Activated CD4-positive, alpha-beta memory T cell treated with anti-CD3 and anti-CD28 coated beads, Interleukin-2, amount 10 ng/mL, durations not matched to agents 7 days and 5 days (primary cell): ENCODE measurements around the gene EXOSC2. TPM values are rescaled to one million over a fixed set of nuclear protein-coding genes. Genes with fewer than 3 reads are reported as not detected.

Experiments
- CTCF ChIA-PET: fragments of 350-600 bp; sonication (Branson Sonifier 250); formaldehyde crosslinking; loops from one replicate; lab custom pipeline; 2021; ENCODE audit warnings: antibody characterized with exemption, inconsistent platforms; lab: Charles Lee
- POLR2A ChIA-PET: fragments of 350-600 bp; sonication (Branson Sonifier 250); formaldehyde crosslinking; loops from one replicate; lab custom pipeline; 2021; ENCODE audit warnings: antibody characterized with exemption; lab: Charles Lee
- DNase-seq: peaks from one replicate; pipeline ENCODE4 v3.0.0-alpha.2; 2020
- H3K27ac Mint-ChIP-seq: one replicate; pipeline ENCODE4 v1.8.0; 2021; ENCODE audit warnings: mild to moderate bottlenecking, mixed read lengths
- H3K27me3 Mint-ChIP-seq: one replicate; pipeline ENCODE4 v1.8.0; 2021; ENCODE audit warnings: mixed read lengths
- H3K36me3 Mint-ChIP-seq: one replicate; pipeline ENCODE4 v1.8.0; 2021; ENCODE audit warnings: low read depth, mixed read lengths
- H3K4me1 Mint-ChIP-seq: one replicate; pipeline ENCODE4 v1.8.0; 2021; ENCODE audit warnings: mixed read lengths
- H3K4me3 Mint-ChIP-seq: one replicate; pipeline ENCODE4 v1.8.0; 2021; ENCODE audit warnings: mild to moderate bottlenecking, mixed read lengths
- H3K9me3 Mint-ChIP-seq: one replicate; pipeline ENCODE4 v1.8.0; 2021; ENCODE audit warnings: mixed read lengths
- total RNA-seq, 2 experiments: library from RNA; stranded (reverse); gene quantifications; one replicate each; pipeline ENCODE4 v1.2.3, GENCODE V29; 2021

The EXOSC2 gene
- total RNA-seq, 2 experiments from 2014 or later = 45.2 to 48.7 TPM

- no peak overlapping the region for H3K4me3 Mint-ChIP-seq
- ChIA-PET CTCF (interaction anchor here (0.7 to 1.4 kb wide), 2 partner anchors 11 to 232 kb away, joined by 3 to 9 read pairs; no protein-coding TSS in a partner anchor), POLR2A (interaction anchor here (1.2 kb wide), 1 partner anchor 303 kb away, joined by 3 read pairs; no protein-coding TSS in a partner anchor)
- peaks cover 40% of the 10 kb centered on the region for H3K4me1 Mint-ChIP-seq
- no peak overlapping the region for H3K27ac Mint-ChIP-seq
- H3K27me3 Mint-ChIP-seq = peaks cover 3% of the 10 kb centered on the region
- H3K36me3 Mint-ChIP-seq = peaks cover 8% of the 10 kb centered on the region
- no peak for DNase-seq
- H3K9me3 Mint-ChIP-seq = peaks cover 6% of the 10 kb centered on the region
Measured at GRCh38 chr9:130689937-130690700, 3.5 kb upstream of the EXOSC2 start.

- DNase-seq = no peak
- peaks cover 3% of the 10 kb centered on the region for H3K27me3 Mint-ChIP-seq
- peaks cover 6% of the 10 kb centered on the region for H3K9me3 Mint-ChIP-seq
- peak overlapping the region; percentile 89 for H3K4me3 Mint-ChIP-seq
- ChIA-PET CTCF (interaction anchor here (0.6 to 2.9 kb wide), 6 partner anchors 8 to 353 kb away, joined by 3 to 20 read pairs (median 12); partner anchors contain the start of gene FUBP3), POLR2A (interaction anchor here (2.0 to 5.1 kb wide), 2 partner anchors 10 to 14 kb away, joined by 17 to 48 read pairs; no protein-coding TSS in a partner anchor)
- peaks cover 27% of the 10 kb centered on the region for H3K36me3 Mint-ChIP-seq
- H3K4me1 Mint-ChIP-seq = peaks cover 59% of the 10 kb centered on the region
- no peak overlapping the region for H3K27ac Mint-ChIP-seq
Measured at GRCh38 chr9:130692321-130692720, 1.3 kb upstream of the EXOSC2 start.

- Mint-ChIP-seq H3K9me3 (peaks cover 6% of the 10 kb centered on the region), H3K4me1 (peaks cover 55% of the 10 kb centered on the region), H3K27me3 (no peaks in the 10 kb centered on the region), H3K4me3 (peak overlapping the region; percentile 89), H3K27ac (peak overlapping the region; percentile 85), H3K36me3 (peaks cover 32% of the 10 kb centered on the region)
- POLR2A ChIA-PET = interaction anchor here (0.7 to 5.1 kb wide), 12 partner anchors 8 to 955 kb away, joined by 3 to 48 read pairs (median 5); partner anchors contain the start of genes FUBP3 and NUP214
- no peak for DNase-seq
- CTCF ChIA-PET = interaction anchor here (0.8 to 2.9 kb wide), 10 partner anchors 9 to 233 kb away, joined by 3 to 20 read pairs (median 6); partner anchors contain the start of gene FUBP3
Measured at GRCh38 chr9:130693101-130693425, 517 bp upstream of the EXOSC2 start.

- no peak for DNase-seq
- ChIA-PET POLR2A (interaction anchor here (0.9 to 5.1 kb wide), 8 partner anchors 10 to 431 kb away, joined by 3 to 48 read pairs (median 6); partner anchors contain the start of genes FUBP3 and NUP214), CTCF (interaction anchor here (1.0 to 2.9 kb wide), 5 partner anchors 8 to 234 kb away, joined by 3 to 17 read pairs (median 12); no protein-coding TSS in a partner anchor)
- H3K4me1 Mint-ChIP-seq = peaks cover 61% of the 10 kb centered on the region
- no peaks in the 10 kb centered on the region for H3K27me3 Mint-ChIP-seq
- H3K4me3 Mint-ChIP-seq = peak overlapping the region; percentile 89
- H3K27ac Mint-ChIP-seq = peak overlapping the region; percentile 85
- peaks cover 42% of the 10 kb centered on the region for H3K36me3 Mint-ChIP-seq
- peaks cover 6% of the 10 kb centered on the region for H3K9me3 Mint-ChIP-seq
Measured at GRCh38 chr9:130694205-130694604, 625 bp downstream of the EXOSC2 start.

GRCh38 chr9:130696139-130696650 lies 2.6 kb downstream of the EXOSC2 start:
- Mint-ChIP-seq H3K27ac (no peak overlapping the region), H3K9me3 (peaks cover 6% of the 10 kb centered on the region), H3K4me3 (no peak overlapping the region), H3K4me1 (peaks cover 50% of the 10 kb centered on the region), H3K36me3 (peaks cover 53% of the 10 kb centered on the region), H3K27me3 (no peaks in the 10 kb centered on the region)
- POLR2A ChIA-PET = interaction anchor here (1.2 to 5.1 kb wide), 2 partner anchors 10 to 14 kb away, joined by 5 to 48 read pairs; no protein-coding TSS in a partner anchor
- CTCF ChIA-PET = interaction anchor here (0.9 to 1.5 kb wide), 3 partner anchors 10 to 14 kb away, joined by 3 to 7 read pairs (median 4); no protein-coding TSS in a partner anchor
- no peak for DNase-seq

GRCh38 chr9:130696996-130697395 lies 3.4 kb downstream of the EXOSC2 start:
- CTCF ChIA-PET = no interaction called here
- POLR2A ChIA-PET = interaction anchor here (5.1 kb wide), 1 partner anchor 10 kb away, joined by 48 read pairs; no protein-coding TSS in a partner anchor

GRCh38 chr9:130698514-130698913 lies 4.9 kb downstream of the EXOSC2 start:
- POLR2A ChIA-PET = interaction anchor here (1.6 kb wide), 1 partner anchor 10 kb away, joined by 5 read pairs; no protein-coding TSS in a partner anchor
- Mint-ChIP-seq H3K4me3 (no peak overlapping the region), H3K4me1 (peaks cover 38% of the 10 kb centered on the region), H3K9me3 (no peaks in the 10 kb centered on the region), H3K36me3 (peaks cover 74% of the 10 kb centered on the region), H3K27ac (no peak overlapping the region), H3K27me3 (no peaks in the 10 kb centered on the region)
- CTCF ChIA-PET = interaction anchor here (0.9 to 3.9 kb wide), 6 partner anchors 9 to 34 kb away, joined by 3 to 25 read pairs (median 4); no protein-coding TSS in a partner anchor
- no peak for DNase-seq

More at GRCh38 chr9:130696996-130697395, 3.4 kb downstream of the EXOSC2 start:
- Mint-ChIP-seq H3K27me3 (no peaks in the 10 kb centered on the region), H3K27ac (peak overlapping the region; percentile 7), H3K4me3 (no peak overlapping the region), H3K4me1 (peaks cover 48% of the 10 kb centered on the region), H3K36me3 (peaks cover 61% of the 10 kb centered on the region), H3K9me3 (peaks cover 4% of the 10 kb centered on the region)
- DNase-seq = no peak

GRCh38 chr9:130699047-130699446 lies 5.5 kb downstream of the EXOSC2 start:
- H3K4me3 Mint-ChIP-seq = no peak overlapping the region
- peaks cover 79% of the 10 kb centered on the region for H3K36me3 Mint-ChIP-seq
- H3K4me1 Mint-ChIP-seq = peaks cover 38% of the 10 kb centered on the region
- no peak overlapping the region for H3K27ac Mint-ChIP-seq
- ChIA-PET POLR2A (interaction anchor here (1.0 to 1.6 kb wide), 2 partner anchors 10 to 14 kb away, joined by 3 to 5 read pairs; no protein-coding TSS in a partner anchor), CTCF (interaction anchor here (0.9 to 3.9 kb wide), 6 partner anchors 8 to 33 kb away, joined by 3 to 25 read pairs (median 4); no protein-coding TSS in a partner anchor)
- no peaks in the 10 kb centered on the region for H3K9me3 Mint-ChIP-seq
- DNase-seq = no peak
- no peaks in the 10 kb centered on the region for H3K27me3 Mint-ChIP-seq

GRCh38 chr9:130701059-130702022 lies 7.8 kb downstream of the EXOSC2 start:
- Mint-ChIP-seq H3K4me1 (peaks cover 22% of the 10 kb centered on the region), H3K27ac (no peak overlapping the region), H3K36me3 (peaks cover 70% of the 10 kb centered on the region), H3K27me3 (no peaks in the 10 kb centered on the region), H3K9me3 (no peaks in the 10 kb centered on the region), H3K4me3 (no peak overlapping the region)
- ChIA-PET POLR2A (interaction anchor here (0.6 to 1.6 kb wide), 5 partner anchors 8 to 362 kb away, joined by 3 to 5 read pairs (median 3); partner anchors contain the start of gene EXOSC2), CTCF (interaction anchor here (0.7 to 3.9 kb wide), 30 partner anchors 9 to 345 kb away, joined by 3 to 25 read pairs (median 4); partner anchors contain the start of gene EXOSC2)
- peak; percentile 72 for DNase-seq

- Mint-ChIP-seq H3K27me3 (no peaks in the 10 kb centered on the region), H3K4me3 (no peak overlapping the region), H3K36me3 (peaks cover 54% of the 10 kb centered on the region), H3K4me1 (peaks cover 7% of the 10 kb centered on the region), H3K27ac (no peak overlapping the region), H3K9me3 (no peaks in the 10 kb centered on the region)
- DNase-seq = no peak
- CTCF ChIA-PET = no interaction called here
- POLR2A ChIA-PET = interaction anchor here (7.4 kb wide), 1 partner anchor 9 kb away, joined by 48 read pairs; the partner anchor contains the start of gene EXOSC2
Measured at GRCh38 chr9:130703501-130703900, 9.9 kb downstream of the EXOSC2 start.

- Mint-ChIP-seq H3K4me3 (no peak overlapping the region), H3K27me3 (no peaks in the 10 kb centered on the region), H3K36me3 (peaks cover 24% of the 10 kb centered on the region), H3K27ac (no peak overlapping the region), H3K9me3 (no peaks in the 10 kb centered on the region), H3K4me1 (peaks cover 5% of the 10 kb centered on the region)
- ChIA-PET POLR2A (interaction anchor here (0.6 to 7.4 kb wide), 4 partner anchors 8 to 466 kb away, joined by 3 to 48 read pairs (median 4); partner anchors contain the start of gene EXOSC2), CTCF (interaction anchor here (0.7 to 2.8 kb wide), 12 partner anchors 9 to 1830 kb away, joined by 3 to 17 read pairs (median 4); partner anchors contain the start of gene EXOSC2)
- DNase-seq = peak; percentile 70
Measured at GRCh38 chr9:130707225-130707976, 13.8 kb downstream of the EXOSC2 start.
